SK-N-MC (cell line): ENCODE measurements around the gene PAIP2.

Experiments used
- DNase-seq: peaks from one replicate; pipeline ENCODE4 v3.0.0-alpha.2; 2011; ENCODE audit warnings: low read depth, low spot score
- H3K27ac ChIP-seq: fragments of 200-600 bp; sonication (generic); 2 replicates; pipeline ENCODE4 v1.5.1; 2016; ENCODE audit warnings: mixed run types
- H3K36me3 ChIP-seq: fragments of 200-600 bp; sonication (generic); 2 replicates; pipeline ENCODE4 v1.6.1; 2017; ENCODE audit warnings: antibody characterized with exemption, low read length, mixed read lengths; ENCODE audit not compliant: insufficient read depth
- H3K4me3 ChIP-seq: fragments of 200-600 bp; sonication (generic); 2 replicates; pipeline ENCODE4 v1.5.1; 2016
- H3K9ac ChIP-seq: fragments of 200-600 bp; sonication (generic); 2 replicates; pipeline ENCODE4 v1.8.0; 2017; ENCODE audit warnings: mixed run types, mixed read lengths; ENCODE audit not compliant: insufficient read length
- H3K9me3 ChIP-seq: fragments of 200-600 bp; sonication (generic); 2 replicates; pipeline ENCODE4 v1.6.1; 2017; ENCODE audit warnings: low read depth, mild to moderate bottlenecking, antibody characterized with exemption, low read length, moderate library complexity, mixed read lengths
- EZH2 ChIP-seq: fragments of 200-600 bp; sonication (generic); IDR thresholded peaks from one replicate; pipeline ENCODE4 v1.6.1; 2017; ENCODE audit warnings: antibody characterized with exemption
- FOXP2 ChIP-seq: optimal IDR thresholded peaks from 2 replicates; pipeline ENCODE3; 2011; ENCODE audit warnings: mild to moderate bottlenecking, moderate library complexity; ENCODE audit not compliant: insufficient read depth; ENCODE audit errors: extremely low read length, control extremely low read depth
- POLR2AphosphoS5 ChIP-seq: IDR thresholded peaks from 2 replicates; pipeline ENCODE4 v1.6.1; 2012; ENCODE audit warnings: mild to moderate bottlenecking, low read depth, low read length, borderline replicate concordance

PAIP2 gene

GRCh38 chr5:139379626-139380449 lies 38.2 kb downstream of the PAIP2 start:
- Histone ChIP-seq H3K9ac (no peak overlapping the region), H3K9me3 (no peaks in the 10 kb centered on the region), H3K27ac (no peak overlapping the region), H3K4me3 (no peak overlapping the region), H3K36me3 (no peaks in the 10 kb centered on the region)
- no peak for TF ChIP-seq EZH2
- no peak for TF ChIP-seq POLR2AphosphoS5
- TF ChIP-seq FOXP2 = no peak
- DNase-seq = no peak

- DNase-seq = no peak
- H3K36me3 ChIP-seq = no peaks in the 10 kb centered on the region
- no peak overlapping the region for H3K9ac ChIP-seq
- no peak overlapping the region for H3K27ac ChIP-seq
- no peaks in the 10 kb centered on the region for H3K9me3 ChIP-seq
- H3K4me3 ChIP-seq = no peak overlapping the region
- TF ChIP-seq POLR2AphosphoS5 = no peak
- no peak for TF ChIP-seq FOXP2
- no peak for TF ChIP-seq EZH2
These were observed 40.4 kb downstream of the PAIP2 start for GRCh38 chr5:139381837-139382761.

GRCh38 chr5:139382807-139383206 lies 41.2 kb downstream of the PAIP2 start:
- Histone ChIP-seq H3K4me3 (no peak overlapping the region), H3K9me3 (no peaks in the 10 kb centered on the region), H3K27ac (no peak overlapping the region), H3K36me3 (no peaks in the 10 kb centered on the region), H3K9ac (no peak overlapping the region)
- TF ChIP-seq POLR2AphosphoS5 (no peak), FOXP2 (no peak), EZH2 (no peak)
- no peak for DNase-seq

- no peak for DNase-seq
- Histone ChIP-seq H3K27ac (no peak within 1 kb of the TSS), H3K4me3 (no peak within 1 kb of the TSS), H3K9ac (no peak within 1 kb of the TSS), H3K9me3 (no peaks in the 10 kb centered on the region), H3K36me3 (no peaks in the 10 kb centered on the region)
- TF ChIP-seq POLR2AphosphoS5 = no peak
- TF ChIP-seq EZH2 = no peak
- no peak for TF ChIP-seq FOXP2
These were observed 41.8 kb downstream of the PAIP2 start, which contains the start of gene SLC23A1 for GRCh38 chr5:139383275-139383992. SLC23A1 (minus strand) TSS chr5:139383297; CDS start chr5:139383253, 44 bp downstream.

DNA sequence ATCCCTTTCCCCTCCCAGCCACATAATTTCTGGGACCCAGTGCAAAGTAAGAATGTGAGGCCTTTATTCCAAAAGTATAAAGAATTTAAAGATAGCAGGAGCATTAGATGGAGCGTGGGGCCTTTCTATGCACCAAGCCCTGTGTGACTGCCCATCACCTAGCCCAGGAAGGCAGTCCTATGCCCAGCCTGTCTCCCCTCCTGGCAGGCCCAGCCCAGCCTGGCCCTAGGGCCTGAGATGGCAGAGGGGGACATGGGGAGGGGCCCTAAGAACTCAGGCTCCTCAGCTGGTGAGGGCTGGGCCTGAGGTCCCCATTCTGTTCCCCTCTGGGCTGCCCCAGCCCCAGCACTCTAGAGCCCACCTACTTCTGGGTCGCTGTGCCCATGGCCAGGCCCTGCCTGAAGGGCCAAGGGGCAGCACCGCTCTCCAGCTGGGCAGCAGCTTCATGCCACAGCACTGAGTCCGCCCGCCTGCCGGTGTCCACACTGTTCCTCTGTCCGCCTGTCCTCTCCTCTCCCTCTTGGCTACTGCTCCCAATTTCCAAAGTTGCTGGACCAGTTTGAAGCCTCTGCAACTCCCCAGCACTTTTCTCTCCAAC lies 42.4 kb downstream of the PAIP2 start:
- no peak overlapping the region for H3K4me3 ChIP-seq
- no peaks in the 10 kb centered on the region for H3K9me3 ChIP-seq
- no peaks in the 10 kb centered on the region for H3K36me3 ChIP-seq
- H3K9ac ChIP-seq = no peak overlapping the region
- DNase-seq = no peak
- TF ChIP-seq EZH2 (no peak), FOXP2 (no peak), POLR2AphosphoS5 (no peak)
- H3K27ac ChIP-seq = no peak overlapping the region

- TF ChIP-seq FOXP2 (no peak), POLR2AphosphoS5 (no peak), EZH2 (no peak)
- Histone ChIP-seq H3K36me3 (no peaks in the 10 kb centered on the region), H3K9me3 (no peaks in the 10 kb centered on the region), H3K9ac (no peak overlapping the region), H3K4me3 (no peak overlapping the region), H3K27ac (no peak overlapping the region)
- DNase-seq = no peak
These were observed 43.0 kb downstream of the PAIP2 start for GRCh38 chr5:139384591-139385051.

- H3K27ac ChIP-seq = no peak overlapping the region
- no peaks in the 10 kb centered on the region for H3K36me3 ChIP-seq
- H3K4me3 ChIP-seq = no peak overlapping the region
- DNase-seq = no peak
- no peak overlapping the region for H3K9ac ChIP-seq
- H3K9me3 ChIP-seq = no peaks in the 10 kb centered on the region
- TF ChIP-seq POLR2AphosphoS5 = no peak
- TF ChIP-seq EZH2 = no peak
- TF ChIP-seq FOXP2 = no peak
These were observed 43.7 kb downstream of the PAIP2 start for GRCh38 chr5:139385061-139386049.
